Loucy (cell line): ENCODE results near the gene LARP4B.

ENCODE experiments used
- CTCF ChIP-seq: fragments of 200-600 bp; sonication (generic); conservative IDR thresholded peaks from 2 replicates; pipeline ENCODE4 v1.5.1; 2014; ENCODE audit warnings: mild to moderate bottlenecking, antibody characterized with exemption, low read length
- EZH2phosphoT487 ChIP-seq: fragments of 200-600 bp; IDR thresholded peaks from 2 replicates; pipeline ENCODE4 v1.6.1; 2018; ENCODE audit warnings: antibody characterized with exemption, mild to moderate bottlenecking, moderate library complexity, borderline replicate concordance

GRCh38 chr10:966466-967235 is 35.1 kb upstream of the LARP4B start:
- TF ChIP-seq CTCF = no peak
- TF ChIP-seq EZH2phosphoT487 = no peak
